Mesothelial cell of epicardium (in vitro differentiated cells): ENCODE measurements around the gene DNAJC17. TPM values are rescaled to one million over a fixed set of nuclear protein-coding genes. Genes with fewer than 3 reads are reported as not detected.

ENCODE experiments used
- DNase-seq, 2 experiments: peaks; one replicate each; pipeline ENCODE4 v3.0.0; 2021; ENCODE audit warnings: low spot score in 2 of 2; ENCODE audit not compliant: unreplicated experiment in 2 of 2
- H3K27ac Mint-ChIP-seq: 2 replicates; pipeline ENCODE4 v1.8.0; 2021; ENCODE audit warnings: mixed read lengths
- H3K27me3 Mint-ChIP-seq: 2 replicates; pipeline ENCODE4 v1.8.0; 2021; ENCODE audit warnings: low read depth, mixed read lengths
- H3K36me3 Mint-ChIP-seq: 2 replicates; pipeline ENCODE4 v1.8.0; 2021; ENCODE audit warnings: mixed read lengths
- H3K4me1 Mint-ChIP-seq: 2 replicates; pipeline ENCODE4 v1.8.0; 2021; ENCODE audit warnings: mixed read lengths
- H3K4me3 Mint-ChIP-seq: 2 replicates; pipeline ENCODE4 v1.8.0; 2021; ENCODE audit warnings: mild to moderate bottlenecking, moderate library complexity, mixed read lengths
- H3K9me3 Mint-ChIP-seq: 2 replicates; pipeline ENCODE4 v1.8.0; 2021; ENCODE audit warnings: mixed read lengths
- CTCF ChIP-seq: fragments of 200-600 bp; sonication (generic); IDR thresholded peaks from one replicate; pipeline ENCODE4 v1.5.0; 2021; ENCODE audit warnings: antibody characterized with exemption; ENCODE audit not compliant: unreplicated experiment
- total RNA-seq: library from RNA; stranded (reverse); gene quantifications from 3 replicates; pipeline ENCODE4 v1.2.1, GENCODE V29; 2021

DNAJC17 gene
- total RNA-seq, 1 donor from 2014 or later, result 41.2 TPM

- Mint-ChIP-seq H3K36me3 (no peaks in the 10 kb centered on the region), H3K4me3 (no peak overlapping the region), H3K27ac (no peak overlapping the region), H3K9me3 (no peaks in the 10 kb centered on the region), H3K4me1 (no peaks in the 10 kb centered on the region), H3K27me3 (no peaks in the 10 kb centered on the region)
- TF ChIP-seq CTCF, result no peak
- DNase-seq, result no peak
Observed at GRCh38 chr15:40722354-40722753, 84.9 kb downstream of the DNAJC17 start.

- H3K36me3 Mint-ChIP-seq, result no peaks in the 10 kb centered on the region
- no peak for TF ChIP-seq CTCF
- no peaks in the 10 kb centered on the region for H3K4me1 Mint-ChIP-seq
- no peak for DNase-seq
- no peak overlapping the region for H3K27ac Mint-ChIP-seq
- H3K9me3 Mint-ChIP-seq, result no peaks in the 10 kb centered on the region
- no peak overlapping the region for H3K4me3 Mint-ChIP-seq
- H3K27me3 Mint-ChIP-seq, result no peaks in the 10 kb centered on the region
Observed at GRCh38 chr15:40721701-40722100, 85.6 kb downstream of the DNAJC17 start.

GRCh38 chr15:40716165-40716564 lies 91.1 kb downstream of the DNAJC17 start:
- no peaks in the 10 kb centered on the region for H3K4me1 Mint-ChIP-seq
- no peak for DNase-seq
- no peak for TF ChIP-seq CTCF
- no peak overlapping the region for H3K27ac Mint-ChIP-seq
- no peaks in the 10 kb centered on the region for H3K27me3 Mint-ChIP-seq
- H3K9me3 Mint-ChIP-seq, result no peaks in the 10 kb centered on the region
- H3K4me3 Mint-ChIP-seq, result no peak overlapping the region
- H3K36me3 Mint-ChIP-seq, result peaks cover 8% of the 10 kb centered on the region

Other genes with a start within 250 kb of the DNAJC17 start
- gene CCDC32, start 242.4 kb downstream of the DNAJC17 start, total RNA-seq, result 27.2 to 30.1 TPM (median 28.8 TPM) in 3 replicates
- gene RPUSD2, start 238.2 kb downstream of the DNAJC17 start, total RNA-seq, result 11.9 to 14.5 TPM (median 13.0 TPM) in 3 replicates
- gene KNL1, start 213.2 kb downstream of the DNAJC17 start, total RNA-seq, result 7.4 to 9.3 TPM (median 8.8 TPM) in 3 replicates
- 8.2 to 9.3 TPM (median 8.3 TPM) in 3 replicates for gene RAD51, start 112.3 kb downstream of the DNAJC17 start, total RNA-seq
- gene RMDN3, start 52.2 kb downstream of the DNAJC17 start, total RNA-seq, result 25.1 to 29.3 TPM (median 26.9 TPM) in 3 replicates
- gene GCHFR, start 43.4 kb downstream of the DNAJC17 start, total RNA-seq, result 12.6 to 15.8 TPM (median 14.4 TPM) in 3 replicates
- gene C15orf62, start 37.5 kb downstream of the DNAJC17 start, total RNA-seq, result 0.44 to 0.47 TPM (median 0.45 TPM) in 3 replicates
- gene ZFYVE19, start 384 bp downstream of the DNAJC17 start, total RNA-seq, result 20.9 to 24.4 TPM (median 24.2 TPM) in 3 replicates
- gene PPP1R14D, start 21.2 kb upstream of the DNAJC17 start, total RNA-seq, result 0.63 to 1.7 TPM (median 1.2 TPM) in 3 replicates
- gene SPINT1, start 36.6 kb upstream of the DNAJC17 start, total RNA-seq, result 141 to 152 TPM (median 147 TPM) in 3 replicates
- gene RHOV, start 66.8 kb upstream of the DNAJC17 start, total RNA-seq, result 3.4 to 4.4 TPM (median 3.4 TPM) in 3 replicates
- 30.1 to 31.2 TPM (median 30.5 TPM) in 3 replicates for gene VPS18, start 87.0 kb upstream of the DNAJC17 start, total RNA-seq
- gene DLL4, start 121.9 kb upstream of the DNAJC17 start, total RNA-seq, result 0.20 to 0.31 TPM (median 0.24 TPM) in 3 replicates
- gene CHAC1, start 146.0 kb upstream of the DNAJC17 start, total RNA-seq, result 2.7 to 3.2 TPM (median 3.1 TPM) in 3 replicates